Esophagus muscularis mucosa (tissue), 3 donors: ENCODE measurements around the gene KIF26B.

Experiments used
- POLR2A ChIP-seq: fragments of 450-650 bp; IDR thresholded peaks from one replicate; pipeline ENCODE4 v1.6.1; 2017; ENCODE audit warnings: antibody characterized with exemption, moderate library complexity, mild to moderate bottlenecking, low read depth
- TF ChIP-seq, protein P1 (sequence below), 3 experiments: fragments of 200-600 bp in 2 of 3; fragments of 450-650 bp in 1 of 3; sonication (generic) in 2 of 3; IDR thresholded peaks; one replicate each; pipeline ENCODE4 v1.5.1; 2017 to 2019; ENCODE audit warnings: antibody characterized with exemption in 3 of 3, mild to moderate bottlenecking in 2 of 3, moderate library complexity in 1 of 3

DNA sequence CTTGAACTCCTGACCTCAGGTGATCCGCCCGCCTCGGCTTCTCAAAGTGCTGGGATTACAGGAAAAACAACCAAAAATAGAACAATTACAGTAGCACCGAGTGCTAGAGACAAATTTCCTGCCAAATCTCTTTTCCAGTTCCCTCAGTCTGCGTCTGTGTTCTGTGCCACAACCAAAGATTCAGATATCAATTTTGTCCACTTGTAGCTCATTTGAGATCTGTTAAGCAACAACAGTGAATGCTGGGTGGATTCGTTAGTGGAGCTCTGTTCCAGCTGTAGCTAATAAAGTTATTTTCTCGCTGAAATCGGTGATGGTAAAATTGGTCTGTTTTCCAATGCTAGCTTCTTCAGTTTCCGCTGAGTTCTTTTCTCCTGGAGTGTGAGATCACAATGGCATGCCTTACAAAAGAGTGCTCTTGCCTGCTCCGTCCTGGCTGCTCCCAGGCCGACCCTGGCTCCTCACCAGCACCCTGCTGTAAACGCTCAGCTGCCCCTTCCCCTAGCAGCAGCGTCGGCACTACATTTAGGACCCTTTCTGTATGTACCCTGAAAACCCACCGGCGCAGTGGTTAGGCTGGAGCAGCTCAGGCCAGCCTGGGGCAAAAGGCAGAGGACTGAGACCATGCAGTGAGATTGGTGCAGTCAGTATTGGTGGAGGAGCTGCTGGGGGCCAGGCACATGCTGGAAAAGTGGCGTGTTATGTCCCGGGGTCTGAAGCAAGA lies 395.4 kb downstream of the KIF26B start:
- TF ChIP-seq, protein P1, sequence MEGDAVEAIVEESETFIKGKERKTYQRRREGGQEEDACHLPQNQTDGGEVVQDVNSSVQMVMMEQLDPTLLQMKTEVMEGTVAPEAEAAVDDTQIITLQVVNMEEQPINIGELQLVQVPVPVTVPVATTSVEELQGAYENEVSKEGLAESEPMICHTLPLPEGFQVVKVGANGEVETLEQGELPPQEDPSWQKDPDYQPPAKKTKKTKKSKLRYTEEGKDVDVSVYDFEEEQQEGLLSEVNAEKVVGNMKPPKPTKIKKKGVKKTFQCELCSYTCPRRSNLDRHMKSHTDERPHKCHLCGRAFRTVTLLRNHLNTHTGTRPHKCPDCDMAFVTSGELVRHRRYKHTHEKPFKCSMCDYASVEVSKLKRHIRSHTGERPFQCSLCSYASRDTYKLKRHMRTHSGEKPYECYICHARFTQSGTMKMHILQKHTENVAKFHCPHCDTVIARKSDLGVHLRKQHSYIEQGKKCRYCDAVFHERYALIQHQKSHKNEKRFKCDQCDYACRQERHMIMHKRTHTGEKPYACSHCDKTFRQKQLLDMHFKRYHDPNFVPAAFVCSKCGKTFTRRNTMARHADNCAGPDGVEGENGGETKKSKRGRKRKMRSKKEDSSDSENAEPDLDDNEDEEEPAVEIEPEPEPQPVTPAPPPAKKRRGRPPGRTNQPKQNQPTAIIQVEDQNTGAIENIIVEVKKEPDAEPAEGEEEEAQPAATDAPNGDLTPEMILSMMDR (IDR thresholded peaks at IDR 0.05), result no peak
- TF ChIP-seq POLR2A, result no peak
